CD14-positive monocyte (primary cell): ENCODE data around the gene SLC22A12. TPM values are rescaled to one million over a fixed set of nuclear protein-coding genes. Genes with fewer than 3 reads are reported as not detected.

Experiments used
- DNase-seq, 3 donors: peaks; one replicate each; pipeline ENCODE4 v3.0.0-alpha.2; 2011 to 2022
- H2AFZ ChIP-seq: 2 replicates; pipeline ENCODE4 v1.6.0; 2012; ENCODE audit warnings: mild to moderate bottlenecking, low read depth, low read length, inconsistent platforms; ENCODE audit not compliant: insufficient read depth, poor library complexity, severe bottlenecking
- H3K27ac ChIP-seq, 2 donors: 1 replicate in 1 of 2; 2 replicates in 1 of 2; pipeline ENCODE4 v1.5.1; 2012 to 2013; ENCODE audit warnings: low read length in 2 of 2, control low read depth in 1 of 2, inconsistent platforms in 1 of 2, low read depth in 1 of 2, mild to moderate bottlenecking in 1 of 2
- H3K27me3 ChIP-seq, 2 donors: one replicate each; pipeline versions ENCODE4 v1.6.0 to v1.6.1; 2011 to 2013; ENCODE audit warnings: low read length in 2 of 2; ENCODE audit not compliant: control insufficient read depth in 2 of 2, insufficient read depth in 2 of 2
- H3K36me3 ChIP-seq, 2 donors: replicated peaks in 1 of 2; 1 replicate in 1 of 2; 2 replicates in 1 of 2; pipeline versions ENCODE4 v1.5.1 to v1.6.1; 2012 to 2013; ENCODE audit warnings: low read length in 2 of 2, control low read depth in 1 of 2, inconsistent platforms in 1 of 2, mild to moderate bottlenecking in 1 of 2; ENCODE audit not compliant: insufficient read depth in 2 of 2, control insufficient read depth in 1 of 2
- H3K4me1 ChIP-seq, 2 donors: 1 replicate in 1 of 2; 2 replicates in 1 of 2; pipeline versions ENCODE4 v1.5.1 to v1.6.1; 2012 to 2013; ENCODE audit warnings: low read length in 2 of 2, control low read depth in 1 of 2, inconsistent platforms in 1 of 2, mild to moderate bottlenecking in 1 of 2, moderate library complexity in 1 of 2; ENCODE audit not compliant: insufficient read depth in 2 of 2, control insufficient read depth in 1 of 2
- H3K4me2 ChIP-seq: replicated peaks from 2 replicates; pipeline ENCODE3; 2012; ENCODE audit warnings: low read length, moderate library complexity, mild to moderate bottlenecking; ENCODE audit not compliant: poor library complexity, severe bottlenecking; ENCODE audit errors: extremely low read depth
- H3K4me3 ChIP-seq, 3 experiments: fragments of 200-600 bp in 1 of 3; sonication (generic) in 1 of 3; replicated peaks in 1 of 3; 1 replicate in 2 of 3; 2 replicates in 1 of 3; pipeline ENCODE4 v1.5.1; 2011 to 2013; ENCODE audit warnings: low read length in 3 of 3, mild to moderate bottlenecking in 3 of 3, control low read depth in 2 of 3, low read depth in 2 of 3, inconsistent platforms in 1 of 3, moderate library complexity in 1 of 3
- H3K79me2 ChIP-seq: 2 replicates; pipeline ENCODE4 v1.6.0; 2012; ENCODE audit warnings: mild to moderate bottlenecking, control low read depth, inconsistent platforms, low read length, moderate library complexity; ENCODE audit not compliant: insufficient read depth
- H3K9ac ChIP-seq: 2 replicates; pipeline ENCODE4 v1.6.0; 2017; ENCODE audit warnings: low read length, mild to moderate bottlenecking; ENCODE audit not compliant: insufficient read depth, poor library complexity, severe bottlenecking
- H3K9me3 ChIP-seq, 2 donors: replicated peaks in 1 of 2; 1 replicate in 1 of 2; 2 replicates in 1 of 2; pipeline versions ENCODE4 v1.5.1 to v1.6.1; 2012 to 2013; ENCODE audit warnings: low read length in 2 of 2, control low read depth in 1 of 2; ENCODE audit not compliant: control insufficient read depth in 1 of 2, insufficient read depth in 1 of 2
- H4K20me1 ChIP-seq: 2 replicates; pipeline ENCODE4 v1.6.0; 2012; ENCODE audit warnings: mild to moderate bottlenecking, low read length, control low read depth, moderate library complexity; ENCODE audit not compliant: insufficient read depth
- H3K27ac Mint-ChIP-seq, 7 donors: one replicate each; pipeline ENCODE4 v1.8.0; 2020; ENCODE audit warnings: mild to moderate bottlenecking in 7 of 7, mixed read lengths in 7 of 7, moderate library complexity in 6 of 7, inconsistent platforms in 2 of 7
- H3K27me3 Mint-ChIP-seq, 3 donors: one replicate each; pipeline ENCODE4 v1.8.0; 2021 to 2022; ENCODE audit warnings: low read depth in 3 of 3, mild to moderate bottlenecking in 3 of 3, mixed read lengths in 3 of 3, moderate library complexity in 3 of 3, inconsistent platforms in 1 of 3
- H3K36me3 Mint-ChIP-seq, 2 donors: one replicate each; pipeline ENCODE4 v1.8.0; 2020; ENCODE audit warnings: mixed read lengths in 2 of 2, inconsistent platforms in 1 of 2, mild to moderate bottlenecking in 1 of 2
- H3K4me1 Mint-ChIP-seq: one replicate; pipeline ENCODE4 v1.8.0; 2020; ENCODE audit warnings: mild to moderate bottlenecking, mixed read lengths
- H3K4me3 Mint-ChIP-seq, 2 donors: one replicate each; pipeline ENCODE4 v1.8.0; 2020; ENCODE audit warnings: mild to moderate bottlenecking in 2 of 2, mixed read lengths in 2 of 2, moderate library complexity in 1 of 2
- H3K9me3 Mint-ChIP-seq, 7 donors: one replicate each; pipeline ENCODE4 v1.8.0; 2020 to 2022; ENCODE audit warnings: mixed read lengths in 7 of 7, mild to moderate bottlenecking in 6 of 7, moderate library complexity in 6 of 7, inconsistent platforms in 2 of 7
- WGBS: methylation state at CpG from one replicate; pipeline ENCODE4 v1.1.5; 2013; ENCODE audit warnings: missing lambda C conversion rate; ENCODE audit not compliant: insufficient coverage; 5-methylcytosine and 5-hydroxymethylcytosine counted together
- intact Hi-C, 2 donors: fragments of 100-400 bp; cut with micrococcal nuclease; formaldehyde crosslinking; loops; one replicate each; pipeline versions ENCODE4 v1.15.0 to v1.15.1; 2023
- polyA plus RNA-seq, 3 donors: library from polyadenylated mRNA; depleted of rRNA in 1 of 3; unstranded in 2 of 3; stranded (reverse) in 1 of 3; fragments of 300-500 nt in 2 of 3; fragments of >200 nt in 1 of 3; fragmentation: Illumina TruSeq in 2 of 3; gene quantifications; 1 replicate in 2 of 3; 2 replicates in 1 of 3; pipeline ENCODE4 v1.2.3, GENCODE V29; 2012 to 2021
- TF ChIP-seq, protein P1 (sequence below): fragments of 200-600 bp; IDR thresholded peaks from one replicate; pipeline ENCODE4 v1.8.0; 2022; ENCODE audit warnings: antibody characterized with exemption, mild to moderate bottlenecking

The SLC22A12 gene
- polyA plus RNA-seq, 3 donors = not detected

DNA sequence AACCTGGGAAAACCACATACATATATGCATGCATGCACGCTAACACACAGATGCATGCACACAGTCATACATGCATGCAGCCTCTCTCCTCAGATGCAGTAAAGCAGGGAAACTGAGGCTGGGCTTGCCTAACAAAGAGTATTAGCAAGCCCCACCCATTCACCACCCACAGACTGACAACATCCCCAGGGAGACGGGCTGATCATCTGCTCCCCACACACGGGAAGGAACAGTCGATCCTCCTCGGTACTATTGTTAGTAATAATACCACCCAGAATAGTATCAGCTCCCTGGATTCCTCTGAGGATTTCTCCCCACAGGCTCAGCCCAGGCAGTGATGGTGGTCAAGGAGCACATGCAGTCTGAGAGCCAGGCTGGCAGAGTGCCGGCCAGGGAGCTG lies 41.2 kb downstream of the SLC22A12 start:
- DNase-seq = no peak
- Histone ChIP-seq H3K36me3 (no peaks in the 10 kb centered on the region), H4K20me1 (no peaks in the 10 kb centered on the region), H2AFZ (no peak overlapping the region), H3K79me2 (no peaks in the 10 kb centered on the region), H3K4me2 (no peak overlapping the region), H3K9me3 (no peaks in the 10 kb centered on the region), H3K4me1 (peaks cover 9% of the 10 kb centered on the region in 2 donors), H3K27ac (no peak overlapping the region), H3K4me3 (no peak overlapping the region), H3K9ac (no peak overlapping the region), H3K27me3 (no peaks in the 10 kb centered on the region)
- 84% methylated on average over 6 of the region's 6 CpGs for WGBS
- Mint-ChIP-seq H3K4me3 (no peak overlapping the region), H3K27ac (no peak overlapping the region), H3K9me3 (peaks cover 0 to 2% (median 0%) of the 10 kb centered on the region in 7 donors), H3K36me3 (no peaks in the 10 kb centered on the region), H3K4me1 (peaks cover 17% of the 10 kb centered on the region), H3K27me3 (peaks cover 3 to 11% (median 5%) of the 10 kb centered on the region in 3 donors)
- TF ChIP-seq, protein P1, sequence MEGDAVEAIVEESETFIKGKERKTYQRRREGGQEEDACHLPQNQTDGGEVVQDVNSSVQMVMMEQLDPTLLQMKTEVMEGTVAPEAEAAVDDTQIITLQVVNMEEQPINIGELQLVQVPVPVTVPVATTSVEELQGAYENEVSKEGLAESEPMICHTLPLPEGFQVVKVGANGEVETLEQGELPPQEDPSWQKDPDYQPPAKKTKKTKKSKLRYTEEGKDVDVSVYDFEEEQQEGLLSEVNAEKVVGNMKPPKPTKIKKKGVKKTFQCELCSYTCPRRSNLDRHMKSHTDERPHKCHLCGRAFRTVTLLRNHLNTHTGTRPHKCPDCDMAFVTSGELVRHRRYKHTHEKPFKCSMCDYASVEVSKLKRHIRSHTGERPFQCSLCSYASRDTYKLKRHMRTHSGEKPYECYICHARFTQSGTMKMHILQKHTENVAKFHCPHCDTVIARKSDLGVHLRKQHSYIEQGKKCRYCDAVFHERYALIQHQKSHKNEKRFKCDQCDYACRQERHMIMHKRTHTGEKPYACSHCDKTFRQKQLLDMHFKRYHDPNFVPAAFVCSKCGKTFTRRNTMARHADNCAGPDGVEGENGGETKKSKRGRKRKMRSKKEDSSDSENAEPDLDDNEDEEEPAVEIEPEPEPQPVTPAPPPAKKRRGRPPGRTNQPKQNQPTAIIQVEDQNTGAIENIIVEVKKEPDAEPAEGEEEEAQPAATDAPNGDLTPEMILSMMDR = no peak
- intact Hi-C loops = no loop called here

GRCh38 chr11:64632654-64633053 lies 41.6 kb downstream of the SLC22A12 start:
- Mint-ChIP-seq H3K27me3 (peaks cover 4 to 11% (median 7%) of the 10 kb centered on the region in 3 donors), H3K36me3 (no peaks in the 10 kb centered on the region), H3K4me3 (no peak overlapping the region), H3K9me3 (peaks cover 0 to 2% (median 0%) of the 10 kb centered on the region in 7 donors), H3K27ac (no peak overlapping the region), H3K4me1 (peaks cover 17% of the 10 kb centered on the region)
- no peaks in the 10 kb centered on the region for H3K36me3 ChIP-seq
- no peak overlapping the region for H2AFZ ChIP-seq
- no peak overlapping the region for H3K27ac ChIP-seq
- no peak overlapping the region for H3K4me2 ChIP-seq
- H4K20me1 ChIP-seq = no peaks in the 10 kb centered on the region
- no peak overlapping the region for H3K4me3 ChIP-seq
- TF ChIP-seq, protein P1 = no peak
- H3K9me3 ChIP-seq = no peaks in the 10 kb centered on the region
- peaks cover 9% of the 10 kb centered on the region in 2 donors for H3K4me1 ChIP-seq
- WGBS = no CpG with 5 or more reads among the region's 10 CpGs
- no peaks in the 10 kb centered on the region for H3K79me2 ChIP-seq
- intact Hi-C loops = no loop called here
- DNase-seq = no peak
- no peak overlapping the region for H3K9ac ChIP-seq
- H3K27me3 ChIP-seq = no peaks in the 10 kb centered on the region
